Measurements from ENCODE around the gene NUDT6.

NUDT6 gene

GRCh38 chr4:122928930-122929329, 6.5 kb upstream of the NUDT6 start:
- Histone ChIP-seq H3K4ac (ENCODE audit: low read depth, low read length) (no peak overlapping the region), H3K18ac (ENCODE audit: low read length) (no peak overlapping the region), H2BK12ac (ENCODE audit: low read length) (no peak overlapping the region), H2AK5ac (ENCODE audit: low read length) (no peak overlapping the region), H3K14ac (ENCODE audit: low read length) (no peak overlapping the region), H4K91ac (ENCODE audit: low read depth, low read length) (no peak overlapping the region), H3K27me3 (ENCODE audit: insufficient read depth, low read length) (no peaks in the 10 kb centered on the region), H4K8ac (ENCODE audit: low read depth, low read length) (no peak overlapping the region), H3K23ac (ENCODE audit: low read length) (no peak overlapping the region), H3K4me1 (ENCODE audit: control insufficient read depth in 1 of 2, insufficient read depth in 2 of 2, low read length in 2 of 2) (peaks cover 0 to 2% of the 10 kb centered on the region in 2 experiments), H4K12ac (ENCODE audit: low read depth, low read length) (no peak overlapping the region), H3K4me3 (ENCODE audit: low read depth, low read length) (no peak overlapping the region), H3K79me2 (ENCODE audit: control insufficient read depth, insufficient read depth, low read length, poor library complexity) (no peaks in the 10 kb centered on the region), H3K79me1 (ENCODE audit: low read length) (no peaks in the 10 kb centered on the region), H3K27ac (ENCODE audit: low read depth, low read length) (no peak overlapping the region), H2BK5ac (ENCODE audit: low read depth, low read length, poor library complexity) (no peak overlapping the region), H3K9me3 (ENCODE audit: insufficient read depth, low read depth, low read length) (no peaks in the 10 kb centered on the region), H2BK120ac (ENCODE audit: insufficient read depth, low read length, poor library complexity) (no peak overlapping the region), H3K4me2 (ENCODE audit: low read length) (no peak overlapping the region), H3K9ac (ENCODE audit: low read length) (no peak overlapping the region), H2AFZ (ENCODE audit: insufficient read depth, low read length, poor library complexity) (no peak overlapping the region), H3K36me3 (ENCODE audit: control insufficient read depth in 1 of 2, insufficient read depth in 2 of 2, low read length in 2 of 2) (peaks cover 3 to 7% of the 10 kb centered on the region in 2 experiments)
- WGBS (ENCODE audit: extremely low coverage, insufficient coverage, insufficient read length) = no CpG with 5 or more reads among the region's 1 CpG
- no peak for DNase-seq

- no peak overlapping the region for H2AK5ac ChIP-seq (ENCODE audit: low read length)
- H3K14ac ChIP-seq (ENCODE audit: low read length) = no peak overlapping the region
- no peak overlapping the region for H3K4ac ChIP-seq (ENCODE audit: low read depth, low read length)
- no peak overlapping the region for H2BK5ac ChIP-seq (ENCODE audit: low read depth, low read length, poor library complexity)
- H3K27ac ChIP-seq (ENCODE audit: low read depth, low read length) = peak overlapping the region; percentile 1
- peaks cover 7% of the 10 kb centered on the region for H3K79me1 ChIP-seq (ENCODE audit: low read length)
- no peaks in the 10 kb centered on the region for H3K27me3 ChIP-seq (ENCODE audit: insufficient read depth, low read length)
- no peak overlapping the region for H2BK120ac ChIP-seq (ENCODE audit: insufficient read depth, low read length, poor library complexity)
- H3K18ac ChIP-seq (ENCODE audit: low read length) = no peak overlapping the region
- no peak overlapping the region for H3K23ac ChIP-seq (ENCODE audit: low read length)
- H3K4me3 ChIP-seq (ENCODE audit: low read depth, low read length) = peak overlapping the region; percentile 91
- peaks cover 2% of the 10 kb centered on the region for H3K79me2 ChIP-seq (ENCODE audit: control insufficient read depth, insufficient read depth, low read length, poor library complexity)
- H3K36me3 ChIP-seq (ENCODE audit: control insufficient read depth in 1 of 2, insufficient read depth in 2 of 2, low read length in 2 of 2) = no peaks in the 10 kb centered on the region
- no CpG with 5 or more reads among the region's 34 CpGs for WGBS (ENCODE audit: extremely low coverage, insufficient coverage, insufficient read length)
- peaks cover 0 to 4% of the 10 kb centered on the region in 2 experiments for H3K4me1 ChIP-seq (ENCODE audit: control insufficient read depth in 1 of 2, insufficient read depth in 2 of 2, low read length in 2 of 2)
- H3K4me2 ChIP-seq (ENCODE audit: low read length) = peak overlapping the region; percentile 93
- H4K91ac ChIP-seq (ENCODE audit: low read depth, low read length) = peak overlapping the region; percentile 56
- H3K9ac ChIP-seq (ENCODE audit: low read length) = peak overlapping the region; percentile 83
- DNase-seq = peak; percentile 66 to 85
- H4K12ac ChIP-seq (ENCODE audit: low read depth, low read length) = peak overlapping the region; percentile 67
- no peak overlapping the region for H2BK12ac ChIP-seq (ENCODE audit: low read length)
- H4K8ac ChIP-seq (ENCODE audit: low read depth, low read length) = peak overlapping the region; percentile 89
- H2AFZ ChIP-seq (ENCODE audit: insufficient read depth, low read length, poor library complexity) = peak overlapping the region; percentile 94
- no peaks in the 10 kb centered on the region for H3K9me3 ChIP-seq (ENCODE audit: insufficient read depth, low read depth, low read length)
Measured at GRCh38 chr4:122922877-122923511, 597 bp upstream of the NUDT6 start.

- no CpG with 5 or more reads among the region's 5 CpGs for WGBS (ENCODE audit: extremely low coverage, insufficient coverage, insufficient read length)
- Histone ChIP-seq H3K4me1 (ENCODE audit: control insufficient read depth in 1 of 2, insufficient read depth in 2 of 2, low read length in 2 of 2) (peaks cover 0 to 4% of the 10 kb centered on the region in 2 experiments), H3K4me2 (ENCODE audit: low read length) (no peak overlapping the region), H2BK5ac (ENCODE audit: low read depth, low read length, poor library complexity) (no peak overlapping the region), H3K4ac (ENCODE audit: low read depth, low read length) (no peak overlapping the region), H2BK12ac (ENCODE audit: low read length) (no peak overlapping the region), H3K18ac (ENCODE audit: low read length) (no peak overlapping the region), H2AK5ac (ENCODE audit: low read length) (no peak overlapping the region), H3K9ac (ENCODE audit: low read length) (no peak overlapping the region), H3K23ac (ENCODE audit: low read length) (no peak overlapping the region), H3K79me2 (ENCODE audit: control insufficient read depth, insufficient read depth, low read length, poor library complexity) (peaks cover 2% of the 10 kb centered on the region), H3K27ac (ENCODE audit: low read depth, low read length) (no peak overlapping the region), H3K36me3 (ENCODE audit: control insufficient read depth in 1 of 2, insufficient read depth in 2 of 2, low read length in 2 of 2) (no peaks in the 10 kb centered on the region), H3K4me3 (ENCODE audit: low read depth, low read length) (no peak overlapping the region), H3K14ac (ENCODE audit: low read length) (no peak overlapping the region), H3K79me1 (ENCODE audit: low read length) (peaks cover 7% of the 10 kb centered on the region), H2BK120ac (ENCODE audit: insufficient read depth, low read length, poor library complexity) (no peak overlapping the region), H3K27me3 (ENCODE audit: insufficient read depth, low read length) (no peaks in the 10 kb centered on the region), H4K91ac (ENCODE audit: low read depth, low read length) (no peak overlapping the region), H4K12ac (ENCODE audit: low read depth, low read length) (no peak overlapping the region), H4K8ac (ENCODE audit: low read depth, low read length) (no peak overlapping the region), H3K9me3 (ENCODE audit: insufficient read depth, low read depth, low read length) (no peaks in the 10 kb centered on the region), H2AFZ (ENCODE audit: insufficient read depth, low read length, poor library complexity) (no peak overlapping the region)
- no peak for DNase-seq
Measured at GRCh38 chr4:122921300-122921699, 1.1 kb downstream of the NUDT6 start.

- no peak overlapping the region for H4K8ac ChIP-seq (ENCODE audit: low read depth, low read length)
- H3K9me3 ChIP-seq (ENCODE audit: insufficient read depth, low read depth, low read length) = no peaks in the 10 kb centered on the region
- H3K23ac ChIP-seq (ENCODE audit: low read length) = no peak overlapping the region
- no peak overlapping the region for H2AK5ac ChIP-seq (ENCODE audit: low read length)
- H3K27me3 ChIP-seq (ENCODE audit: insufficient read depth, low read length) = no peaks in the 10 kb centered on the region
- no peak overlapping the region for H2BK12ac ChIP-seq (ENCODE audit: low read length)
- H4K12ac ChIP-seq (ENCODE audit: low read depth, low read length) = no peak overlapping the region
- no peak overlapping the region for H3K9ac ChIP-seq (ENCODE audit: low read length)
- H3K36me3 ChIP-seq (ENCODE audit: control insufficient read depth in 1 of 2, insufficient read depth in 2 of 2, low read length in 2 of 2) = no peaks in the 10 kb centered on the region
- H3K4me3 ChIP-seq (ENCODE audit: low read depth, low read length) = no peak overlapping the region
- WGBS (ENCODE audit: extremely low coverage, insufficient coverage, insufficient read length) = no CpG with 5 or more reads among the region's 5 CpGs
- peaks cover 0 to 4% of the 10 kb centered on the region in 2 experiments for H3K4me1 ChIP-seq (ENCODE audit: control insufficient read depth in 1 of 2, insufficient read depth in 2 of 2, low read length in 2 of 2)
- no peak for DNase-seq
- no peak overlapping the region for H3K4me2 ChIP-seq (ENCODE audit: low read length)
- peaks cover 7% of the 10 kb centered on the region for H3K79me1 ChIP-seq (ENCODE audit: low read length)
- peaks cover 2% of the 10 kb centered on the region for H3K79me2 ChIP-seq (ENCODE audit: control insufficient read depth, insufficient read depth, low read length, poor library complexity)
- no peak overlapping the region for H2BK120ac ChIP-seq (ENCODE audit: insufficient read depth, low read length, poor library complexity)
- H4K91ac ChIP-seq (ENCODE audit: low read depth, low read length) = no peak overlapping the region
- no peak overlapping the region for H3K18ac ChIP-seq (ENCODE audit: low read length)
- H2AFZ ChIP-seq (ENCODE audit: insufficient read depth, low read length, poor library complexity) = no peak overlapping the region
- H3K14ac ChIP-seq (ENCODE audit: low read length) = no peak overlapping the region
- H2BK5ac ChIP-seq (ENCODE audit: low read depth, low read length, poor library complexity) = no peak overlapping the region
- H3K27ac ChIP-seq (ENCODE audit: low read depth, low read length) = no peak overlapping the region
- no peak overlapping the region for H3K4ac ChIP-seq (ENCODE audit: low read depth, low read length)
Measured at GRCh38 chr4:122920473-122920872, 1.9 kb downstream of the NUDT6 start.

Data from trophoblast cell (in vitro differentiated cells and primary cell).